ENCODE data around the gene KDM2A. TPM values are rescaled to one million over a fixed set of nuclear protein-coding genes. Genes with fewer than 3 reads are reported as not detected.

The KDM2A gene
- total RNA-seq, 1 donor from 2014 or later: 34.6 TPM

DNA sequence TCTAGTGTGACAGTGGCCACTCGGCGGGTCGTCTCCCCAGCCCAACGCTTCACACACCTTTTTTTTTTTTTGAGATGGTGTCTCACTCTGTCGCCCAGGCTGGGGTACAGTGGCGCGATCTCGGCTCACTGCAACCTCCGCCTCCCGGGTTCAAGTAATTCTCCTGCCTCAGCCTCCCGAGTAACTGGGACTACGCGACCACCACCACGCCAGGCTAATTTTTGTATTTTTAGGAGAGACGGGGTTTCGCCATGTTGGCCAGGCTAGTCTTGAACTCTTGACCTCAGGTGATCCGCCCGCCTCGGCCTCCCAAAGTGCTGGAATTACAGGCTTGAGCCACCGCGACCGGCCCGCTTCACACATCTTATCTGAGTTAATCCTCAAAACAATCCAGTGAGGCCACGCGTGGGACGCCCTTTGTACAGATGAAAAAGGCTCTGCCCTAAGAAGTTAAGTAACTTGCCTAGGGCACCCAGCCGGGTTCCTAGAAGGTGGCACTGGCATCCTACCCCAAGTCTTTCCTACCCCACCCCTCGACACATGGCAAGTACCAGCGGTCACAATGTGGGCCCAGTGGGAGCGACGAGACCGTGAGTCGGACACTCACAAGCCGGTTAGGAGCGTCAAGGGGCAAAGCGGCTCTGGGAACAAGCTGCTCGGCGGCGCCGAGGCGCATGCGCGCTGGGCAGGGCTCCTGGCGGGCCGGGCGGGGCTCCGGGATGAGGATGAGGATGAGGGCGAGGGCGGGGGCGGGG, 142.0 kb downstream of the KDM2A start:
- peak; percentile 50 for DNase-seq (ENCODE audit: low read depth)

DNA sequence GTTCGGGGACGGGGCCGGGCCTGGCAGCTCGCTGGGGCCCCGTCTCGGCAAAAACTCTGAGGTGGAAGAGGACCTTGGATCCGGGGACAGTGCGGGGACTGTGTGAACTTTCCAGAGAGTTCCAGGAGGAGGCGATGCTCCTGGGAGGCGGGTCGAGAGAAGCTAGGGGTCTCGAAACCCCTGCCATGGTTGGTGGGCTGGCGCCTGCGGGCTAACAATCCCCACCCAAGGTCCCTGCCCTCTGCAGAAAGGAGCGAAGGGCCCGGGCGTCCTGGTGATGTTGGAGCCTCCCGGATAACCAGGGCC, 142.5 kb downstream of the KDM2A start:
- DNase-seq (ENCODE audit: low read depth): no peak

DNA sequence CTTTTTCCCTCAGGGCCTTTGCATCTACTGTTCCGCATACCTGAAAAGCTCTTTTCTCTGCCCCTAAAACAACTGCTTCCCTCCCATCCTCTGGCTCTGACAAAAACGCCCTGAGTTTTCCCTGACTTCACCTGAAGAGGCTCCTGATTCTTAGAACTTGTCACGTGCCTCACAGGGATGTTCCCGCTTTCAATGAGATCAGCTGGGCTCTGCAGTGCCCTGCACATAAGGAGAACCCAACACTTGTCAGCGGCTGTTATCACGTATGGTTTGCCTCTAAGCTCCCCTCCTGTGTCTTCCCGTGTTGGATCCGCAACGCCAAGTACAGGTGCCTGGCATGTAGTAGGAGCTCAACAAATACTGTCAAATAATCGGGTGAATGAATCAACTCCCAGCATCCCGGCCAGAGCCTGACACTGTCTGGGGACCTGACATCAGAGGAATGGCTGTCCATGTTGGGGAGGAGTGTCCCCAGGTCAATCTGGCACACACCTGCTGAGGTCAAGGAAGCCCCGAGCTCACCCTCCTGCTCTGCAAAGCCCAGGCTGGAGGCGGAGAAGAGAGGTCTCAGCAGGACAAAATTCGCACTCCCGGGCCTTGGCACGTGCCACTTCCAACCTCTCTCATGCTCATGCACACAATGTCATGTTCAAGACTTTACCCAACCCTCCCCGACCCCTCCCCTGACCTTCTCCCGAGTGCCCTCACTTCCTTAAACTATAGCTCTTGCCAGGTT, 143.1 kb downstream of the KDM2A start:
- no peak for DNase-seq (ENCODE audit: low read depth)

DNA sequence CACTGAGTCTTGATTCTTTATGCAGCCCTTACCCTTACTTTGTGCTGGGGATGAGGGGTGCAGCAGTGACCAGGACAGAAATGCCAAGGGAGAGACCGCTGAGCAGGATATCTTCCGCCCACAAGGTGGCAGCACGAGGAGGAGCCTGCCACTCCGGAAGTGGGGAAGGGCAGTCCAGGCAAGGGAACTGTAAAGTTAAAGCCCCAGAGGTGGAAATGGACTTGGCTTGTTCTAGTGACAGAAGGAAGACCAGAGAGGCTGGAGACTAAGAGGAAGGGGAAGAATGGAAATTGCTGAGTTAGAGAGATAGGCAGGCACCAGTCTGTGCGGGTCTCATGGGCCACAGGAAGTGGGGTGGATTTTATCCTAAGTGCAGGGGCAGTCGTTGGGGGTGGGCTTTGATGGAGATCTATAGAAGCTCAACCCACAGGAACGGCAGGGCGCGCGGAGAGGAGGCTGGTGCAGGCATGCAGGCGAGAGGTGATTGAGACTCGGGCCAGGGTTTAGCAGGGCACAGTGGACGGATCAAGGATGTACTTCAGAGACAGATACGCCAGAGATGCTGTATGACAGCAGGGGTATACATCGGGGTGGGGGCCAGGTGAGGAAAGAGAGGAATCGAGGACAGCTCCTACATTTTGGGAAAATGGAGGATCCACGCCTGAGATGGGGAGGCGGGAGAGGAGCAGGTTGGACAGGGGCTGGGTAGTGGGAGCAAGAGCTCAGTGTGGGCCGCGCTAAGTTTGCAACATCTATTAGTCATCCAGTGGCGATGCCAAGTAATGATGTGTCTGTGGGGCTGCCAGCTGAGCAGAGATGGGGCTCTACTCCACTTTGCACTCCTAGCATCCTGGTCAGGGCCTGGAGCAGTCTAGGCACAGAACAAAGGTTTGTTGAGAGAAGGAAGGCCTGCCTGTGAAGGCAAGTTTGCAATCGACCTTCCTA, 143.9 kb downstream of the KDM2A start:
- DNase-seq (ENCODE audit: low read depth): peak; percentile 82

DNA sequence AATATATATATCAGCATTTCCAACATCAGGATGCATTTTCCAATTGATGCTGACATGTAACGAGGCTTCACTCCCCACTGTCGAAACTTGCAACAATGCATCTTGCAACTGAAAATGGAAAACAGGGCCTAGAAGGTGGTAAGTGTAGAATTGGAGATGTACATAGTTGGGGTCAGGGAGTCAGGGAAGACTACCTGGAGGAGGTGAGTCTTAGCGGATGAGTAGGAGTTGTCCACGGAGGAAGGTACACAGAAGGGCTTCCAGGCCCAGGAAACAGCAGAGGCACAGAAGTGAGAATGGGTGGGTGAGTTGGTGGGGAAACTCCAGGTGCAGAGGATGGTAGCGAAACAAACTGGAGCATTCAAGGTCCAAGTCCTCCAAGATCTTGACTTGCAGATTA, 145.2 kb downstream of the KDM2A start:
- DNase-seq (ENCODE audit: low read depth): no peak

DNA sequence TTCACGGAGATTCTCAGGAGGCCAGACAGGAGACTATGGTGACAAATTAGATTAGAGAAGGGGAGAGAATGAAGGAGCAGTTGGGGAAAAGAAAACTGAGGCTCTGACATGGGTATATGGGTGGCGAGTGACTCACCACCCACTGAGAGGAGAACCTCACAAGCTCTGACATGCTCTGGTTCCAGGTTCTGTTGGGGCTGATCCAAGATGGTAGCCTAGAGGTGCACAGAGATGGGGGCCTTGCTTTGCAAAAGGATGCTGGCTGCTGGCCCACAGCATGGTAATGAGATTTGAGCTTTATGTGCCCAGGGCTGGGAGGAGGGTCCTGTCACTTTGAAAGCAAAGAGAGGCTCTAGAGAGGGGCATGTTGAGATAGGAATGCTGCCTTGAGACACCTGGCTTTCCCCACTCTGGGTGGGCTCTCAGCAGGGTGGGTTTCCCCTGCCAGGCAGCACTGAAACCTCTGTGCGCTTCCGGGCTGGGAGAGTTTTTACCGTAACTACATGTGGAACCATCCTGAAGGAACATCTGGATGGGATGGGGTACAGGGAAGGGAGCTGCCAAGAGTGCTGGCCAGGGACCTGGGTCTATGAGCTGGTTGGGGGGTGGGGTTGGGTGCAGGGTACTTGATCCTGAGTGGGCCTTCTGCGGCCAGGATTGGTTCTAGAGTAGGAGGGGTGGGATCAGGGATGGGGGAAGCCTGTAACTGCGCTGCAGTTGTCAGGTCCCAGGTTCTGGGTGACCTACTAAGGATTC, 146.0 kb downstream of the KDM2A start:
- no peak for DNase-seq (ENCODE audit: low read depth)

DNA sequence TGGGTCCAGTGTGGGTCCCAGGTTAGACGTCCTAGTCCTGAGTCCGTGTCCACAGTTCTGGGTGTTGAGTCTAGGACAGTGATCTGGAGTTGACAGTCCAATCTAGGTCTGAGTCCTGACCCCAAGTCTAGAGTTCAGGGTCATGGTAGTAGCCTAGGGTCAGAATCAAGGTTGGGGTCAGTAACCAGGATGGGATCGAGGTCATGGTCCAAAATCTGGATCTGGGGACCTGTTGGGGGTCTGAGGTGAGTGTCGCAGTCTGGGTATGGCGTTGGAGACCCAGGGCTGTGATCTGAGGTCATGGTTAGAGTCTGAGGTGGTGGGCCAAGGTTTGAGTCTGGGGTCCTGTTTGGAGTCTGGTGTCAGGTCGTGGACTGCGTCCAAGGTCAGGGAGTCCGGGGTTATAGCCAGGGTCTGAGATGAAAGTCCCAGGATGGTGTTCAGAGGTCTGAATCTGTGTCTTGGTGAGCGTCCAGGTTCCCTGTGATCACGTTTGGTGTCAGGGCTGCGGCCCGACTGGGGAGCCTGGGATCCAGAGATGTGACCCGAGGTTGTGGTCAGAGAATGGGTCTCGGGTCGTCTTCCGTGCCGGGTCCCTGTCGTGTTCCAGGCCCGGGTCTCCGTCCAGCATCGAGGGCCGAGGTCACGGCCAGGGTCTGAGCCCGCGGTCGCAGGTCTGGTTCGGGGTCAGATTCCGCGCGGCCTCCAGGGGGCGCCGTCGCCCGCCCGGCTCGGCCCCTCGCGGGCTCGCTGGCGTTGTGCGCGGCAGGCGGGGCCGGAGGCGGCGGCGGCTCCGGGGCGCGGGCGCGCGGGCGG, 146.8 kb downstream of the KDM2A start:
- peak; percentile 64 for DNase-seq (ENCODE audit: low read depth)

DNA sequence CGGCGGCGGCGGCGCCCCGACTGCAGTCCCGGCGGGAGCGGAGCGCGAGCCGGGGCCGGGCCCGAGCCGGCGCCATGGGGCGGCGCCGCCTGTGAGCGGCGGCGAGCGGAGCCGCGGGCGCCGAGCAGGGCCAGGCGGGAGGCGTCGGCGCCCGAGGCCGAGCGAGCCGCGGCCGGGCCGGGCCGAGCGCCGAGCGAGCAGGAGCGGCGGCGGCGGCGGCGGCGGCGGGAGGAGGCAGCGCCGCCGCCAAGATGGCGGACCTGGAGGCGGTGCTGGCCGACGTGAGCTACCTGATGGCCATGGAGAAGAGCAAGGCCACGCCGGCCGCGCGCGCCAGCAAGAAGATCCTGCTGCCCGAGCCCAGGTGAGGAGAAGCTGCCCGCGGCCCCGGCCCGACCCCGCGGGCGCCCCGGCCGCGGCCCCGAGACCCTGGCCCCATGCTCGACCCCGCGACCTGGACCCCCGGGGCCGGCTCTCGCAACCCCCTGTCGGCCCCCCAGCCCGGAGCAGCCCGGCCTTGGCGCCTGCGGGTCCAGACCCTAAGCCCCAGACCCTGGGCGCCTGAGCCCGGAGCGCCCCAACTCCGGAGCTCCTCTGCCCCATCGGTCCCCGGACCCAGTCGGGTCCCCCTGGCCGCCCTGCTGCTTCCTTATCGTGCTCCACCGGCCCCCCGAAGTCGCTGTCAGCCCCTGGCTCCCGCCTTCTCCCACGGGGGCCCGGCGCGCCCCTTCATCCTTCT, 147.6 kb downstream of the KDM2A start, which contains the start of gene GRK2:
GRK2 (plus strand) TSS at position 25 of the 739 bp plus-strand sequence; CDS start at position 252, 227 bp downstream.
- DNase-seq (ENCODE audit: low read depth): peak; percentile 50

DNA sequence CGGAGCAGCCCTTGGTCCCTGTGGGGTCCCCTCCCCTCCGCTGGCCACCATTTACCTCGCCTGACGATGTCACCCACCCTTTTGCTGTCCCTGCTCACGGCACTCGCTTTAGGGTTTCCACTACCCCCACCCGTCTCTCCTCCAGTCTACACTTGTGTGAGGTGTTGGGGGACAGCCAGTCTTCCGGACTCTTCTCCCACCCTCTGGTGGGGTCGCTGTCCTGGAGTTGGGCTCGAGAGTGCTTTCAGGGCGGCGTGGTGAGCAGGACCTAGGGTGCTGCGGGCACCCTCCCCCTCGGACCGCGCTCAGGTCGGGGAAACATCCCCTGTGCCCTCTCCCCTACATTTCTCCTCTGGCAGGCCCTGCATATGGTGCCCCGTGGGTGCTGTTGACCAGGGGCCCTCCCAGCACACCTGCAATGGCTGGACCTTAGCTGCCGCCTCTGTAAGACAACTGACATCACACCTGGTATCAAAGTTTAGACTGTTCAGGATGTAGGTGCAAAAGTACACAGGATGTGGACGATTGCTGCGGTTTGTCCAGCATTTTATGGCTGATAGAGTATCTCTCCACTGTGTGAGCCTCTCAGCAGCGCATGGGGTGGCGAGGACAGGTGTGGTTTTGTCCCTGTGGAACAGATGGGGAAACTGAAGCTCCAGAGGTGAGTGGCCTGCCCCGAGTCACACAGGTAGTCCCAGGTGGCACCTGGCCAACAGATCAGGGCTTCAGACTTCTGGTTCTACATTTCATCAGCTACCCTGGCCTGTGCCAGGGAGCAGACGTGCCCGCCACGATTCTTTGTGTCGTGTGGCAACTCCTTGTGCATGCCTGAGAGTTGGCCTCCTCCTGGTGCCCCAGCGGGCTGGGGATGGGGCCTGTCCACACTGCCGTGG, 148.4 kb downstream of the KDM2A start:
- no peak for DNase-seq (ENCODE audit: low read depth)

DNA sequence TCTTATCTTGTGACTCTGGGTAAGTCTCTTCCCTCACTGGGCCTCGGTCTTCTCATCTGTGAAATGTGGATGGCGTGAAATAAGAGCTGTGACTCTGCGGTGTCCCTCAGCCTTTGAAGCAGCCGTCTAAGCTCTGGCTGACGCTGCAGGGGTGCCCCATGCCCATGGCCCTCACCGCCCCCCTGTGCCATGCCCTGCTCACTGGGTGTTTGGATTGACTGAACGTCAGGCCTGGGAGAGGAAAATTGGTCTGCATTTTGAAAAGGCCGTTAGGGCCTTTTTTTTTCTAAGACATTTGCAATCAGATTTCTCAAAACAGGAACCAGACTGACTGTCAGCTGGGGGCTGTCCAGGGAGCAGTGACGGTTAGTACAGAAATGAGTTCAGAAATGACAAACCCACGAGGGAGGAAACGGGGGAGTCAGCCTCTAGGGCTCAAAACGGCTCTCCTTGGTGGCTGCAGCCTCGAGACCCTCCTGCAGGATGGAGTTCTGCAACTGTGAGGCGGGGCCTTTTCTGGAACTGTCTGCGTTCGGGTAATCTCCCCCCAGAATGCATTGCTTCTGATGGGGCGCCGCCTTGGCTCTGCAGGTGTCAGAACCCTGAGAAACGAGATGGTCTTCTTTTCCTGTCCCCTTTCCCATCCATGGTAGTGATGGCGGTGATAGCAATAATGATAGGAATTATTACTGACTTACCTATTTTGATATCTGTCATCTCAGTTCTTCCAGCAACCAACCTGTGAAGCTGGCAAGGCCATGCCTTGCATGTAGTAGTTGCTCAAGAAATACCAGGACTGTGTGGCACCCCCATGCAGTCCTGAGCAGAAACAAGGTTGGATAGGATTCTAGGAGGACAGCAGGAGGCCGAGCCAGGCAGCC, 149.3 kb downstream of the KDM2A start:
- no peak for DNase-seq (ENCODE audit: low read depth)

DNA sequence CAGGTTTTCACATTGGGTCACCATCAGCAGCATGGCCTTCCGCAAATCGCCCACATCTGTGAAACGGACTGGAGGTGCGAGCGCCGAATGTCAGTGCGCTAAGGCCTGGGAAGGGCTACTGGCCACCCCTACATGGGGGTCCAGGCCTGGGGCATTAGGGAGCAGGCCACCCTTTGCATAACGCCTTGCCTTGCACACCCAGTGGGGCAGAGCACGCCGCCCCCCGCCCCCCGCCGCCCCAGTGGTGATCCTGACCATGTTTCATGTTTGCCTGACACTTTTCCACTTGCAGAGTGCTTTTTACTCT, 149.9 kb downstream of the KDM2A start:
- DNase-seq (ENCODE audit: low read depth): no peak

DNA sequence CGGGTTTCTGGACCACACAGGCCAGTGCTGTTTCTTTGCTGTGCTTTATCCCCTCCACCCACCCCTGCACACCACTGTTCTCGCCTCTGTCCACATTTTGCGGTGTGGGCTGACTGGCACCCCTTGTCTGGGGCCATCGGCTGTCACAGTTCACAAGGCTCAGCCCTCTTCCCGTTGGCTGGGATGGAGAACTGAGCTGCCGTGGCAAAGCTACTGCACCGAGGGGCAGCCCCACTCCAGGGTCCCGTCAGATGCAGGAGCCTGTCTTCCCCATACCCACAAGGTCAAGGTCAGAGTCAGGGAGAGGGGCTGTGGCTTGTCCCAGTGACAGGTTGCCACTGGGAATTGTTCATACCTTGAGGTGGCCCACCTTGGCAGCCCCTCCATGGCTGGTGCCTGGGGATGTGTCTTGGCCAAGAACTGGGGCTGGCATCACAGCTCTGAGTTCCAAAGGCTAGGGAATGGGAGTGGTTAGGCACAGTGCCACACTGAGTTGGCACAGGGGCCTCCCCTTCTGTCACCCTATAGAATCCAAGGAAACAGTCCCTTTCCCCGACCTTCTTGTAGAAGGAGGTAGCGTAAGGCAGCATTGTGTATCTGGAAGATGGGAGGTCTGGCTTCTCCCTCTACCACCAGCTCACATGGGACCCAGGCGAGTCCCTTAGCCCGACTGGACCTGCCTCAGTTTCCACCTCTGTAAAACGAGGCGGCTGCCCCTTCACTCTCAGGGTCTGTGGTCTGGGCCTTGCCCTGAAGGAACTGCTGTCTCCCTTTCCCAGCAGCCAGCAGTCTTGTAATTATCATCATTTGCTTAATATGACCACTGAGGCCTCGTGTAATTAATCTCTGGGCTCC, 150.6 kb downstream of the KDM2A start:
- DNase-seq (ENCODE audit: low read depth): no peak

DNA sequence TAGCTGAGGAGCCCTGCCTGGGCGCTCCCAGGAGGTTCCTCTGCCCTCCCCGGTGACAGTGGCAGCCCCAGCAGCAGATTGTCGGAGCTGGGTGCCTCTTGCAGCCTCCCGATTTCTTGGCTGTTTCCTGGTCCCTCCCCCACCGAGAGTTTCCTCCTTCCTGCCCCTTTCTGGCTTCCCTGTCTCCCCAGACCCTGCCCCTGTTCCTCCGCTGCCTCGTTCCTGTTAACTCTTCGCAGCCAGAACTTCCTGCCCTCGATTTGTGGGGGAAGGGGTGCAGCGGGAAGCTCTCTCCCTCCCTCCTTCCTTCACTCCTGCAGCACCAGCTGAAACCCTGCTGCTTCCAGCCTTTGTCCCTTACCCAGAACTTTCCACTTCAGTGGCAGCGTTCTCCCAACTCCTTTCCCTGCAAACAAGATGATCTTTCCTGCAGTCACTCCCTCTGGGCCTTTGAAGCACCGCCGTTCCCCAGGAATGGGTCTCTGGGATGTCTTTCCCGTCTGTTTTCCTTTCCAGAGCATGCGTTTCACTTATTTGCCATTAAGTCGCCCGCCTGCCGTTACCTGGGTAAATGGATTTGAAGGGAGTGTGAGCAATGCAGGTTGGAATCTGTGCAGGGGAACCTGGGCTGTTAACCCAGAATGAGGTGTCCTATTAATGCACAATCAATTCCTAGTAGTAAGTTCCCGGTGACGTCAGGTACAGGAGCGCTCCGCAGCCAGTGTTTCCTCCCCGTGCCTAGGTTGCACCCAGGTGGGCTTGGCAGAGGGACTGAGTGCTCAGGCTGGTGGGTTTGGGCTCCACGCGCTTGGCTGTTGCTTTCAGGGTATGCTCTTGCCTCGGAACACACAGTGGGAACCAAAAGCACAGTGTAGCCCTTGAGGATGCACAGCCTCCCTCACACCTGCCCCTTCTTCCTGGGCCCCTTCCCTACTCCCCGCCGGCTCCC, 151.5 kb downstream of the KDM2A start:
- DNase-seq (ENCODE audit: low read depth): no peak

DNA sequence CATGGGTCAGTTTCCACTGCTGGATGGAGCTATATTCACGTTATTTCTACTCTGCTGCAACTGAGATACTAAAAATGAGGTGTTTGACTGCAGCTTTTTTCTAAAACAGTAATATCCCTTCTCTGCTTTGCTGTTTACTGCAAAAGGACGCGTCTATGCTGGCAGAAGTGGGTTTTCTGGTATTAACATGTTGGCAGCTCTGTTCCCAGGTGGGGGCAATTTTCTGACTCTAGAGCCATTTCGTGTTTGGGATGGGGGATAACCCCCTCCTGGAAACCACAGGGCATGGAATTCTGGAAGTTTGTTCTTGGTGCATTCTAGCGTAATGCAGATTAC, 152.1 kb downstream of the KDM2A start:
- no peak for DNase-seq (ENCODE audit: low read depth)

DNA sequence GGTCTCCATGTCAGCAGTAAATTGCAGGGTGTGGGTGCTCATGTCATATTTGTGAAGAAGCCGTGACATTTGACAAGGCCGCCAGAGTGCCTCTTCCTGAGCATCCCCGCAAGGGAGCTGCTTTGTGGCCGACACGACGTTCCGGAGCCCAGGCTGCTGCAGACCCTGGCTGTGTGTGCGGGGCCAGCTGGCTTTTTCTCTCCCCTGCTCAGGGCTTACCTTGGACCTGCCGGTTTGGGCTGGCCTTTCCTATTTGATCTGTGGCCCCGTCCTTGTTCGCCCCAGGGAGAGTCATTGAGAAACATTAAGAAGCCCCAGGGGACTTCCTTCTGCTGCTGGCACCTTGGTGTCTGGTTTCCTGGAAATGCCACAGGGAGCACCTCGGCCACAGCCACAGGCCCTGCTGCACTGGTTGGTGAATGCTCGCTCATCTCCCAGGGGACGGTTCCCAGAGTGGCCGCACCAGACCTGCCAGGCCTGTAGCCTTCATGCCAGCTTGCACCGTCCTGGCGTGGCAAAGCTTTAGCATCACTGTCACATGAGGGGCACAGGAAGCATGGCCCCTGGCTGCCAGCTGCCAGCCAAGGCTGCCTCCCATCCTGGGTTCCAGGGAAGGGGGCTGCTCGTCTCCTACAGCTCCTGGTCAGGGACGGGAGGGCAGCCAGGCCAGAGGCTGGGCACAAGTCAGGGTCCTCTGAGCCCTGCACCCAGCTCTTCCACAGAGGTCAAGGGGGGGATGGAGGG, 152.7 kb downstream of the KDM2A start:
- DNase-seq (ENCODE audit: low read depth): peak; percentile 37
